Kidney glomerular epithelial cell (primary cell): ENCODE measurements around the gene TSHZ2.

Source experiments
- DNase-seq: peaks from one replicate; lab custom pipeline; 2025; lab: John Stamatoyannopoulos, UW

Gene TSHZ2

DNA sequence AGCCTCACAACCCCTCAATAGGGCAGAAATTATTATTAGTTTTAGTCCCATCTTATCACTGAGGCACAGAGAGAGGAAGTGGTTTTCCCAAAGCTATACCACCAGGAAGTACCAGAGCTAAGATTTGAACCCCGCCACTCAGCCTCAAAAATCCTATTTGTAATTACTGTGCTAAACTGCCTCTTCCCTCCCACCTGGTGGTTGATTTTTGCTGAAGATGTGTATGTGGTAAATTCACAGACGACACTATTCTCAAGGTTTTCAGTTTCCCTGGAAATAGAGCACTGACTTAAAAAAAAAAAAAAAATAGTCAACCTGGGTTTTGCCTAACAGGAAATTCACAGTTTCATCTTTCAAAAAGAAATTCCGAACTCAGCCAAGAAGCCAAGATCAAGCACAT is 57.9 kb downstream of the TSHZ2 start:
- no peak for DNase-seq

- DNase-seq, result no peak
Measured at GRCh38 chr20:53032046-53032445, 59.9 kb downstream of the TSHZ2 start.

GRCh38 chr20:53032478-53032932 is 60.3 kb downstream of the TSHZ2 start:
- DNase-seq, result peak; percentile 88

GRCh38 chr20:53033176-53033575 is 61.0 kb downstream of the TSHZ2 start:
- DNase-seq, result no peak

DNA sequence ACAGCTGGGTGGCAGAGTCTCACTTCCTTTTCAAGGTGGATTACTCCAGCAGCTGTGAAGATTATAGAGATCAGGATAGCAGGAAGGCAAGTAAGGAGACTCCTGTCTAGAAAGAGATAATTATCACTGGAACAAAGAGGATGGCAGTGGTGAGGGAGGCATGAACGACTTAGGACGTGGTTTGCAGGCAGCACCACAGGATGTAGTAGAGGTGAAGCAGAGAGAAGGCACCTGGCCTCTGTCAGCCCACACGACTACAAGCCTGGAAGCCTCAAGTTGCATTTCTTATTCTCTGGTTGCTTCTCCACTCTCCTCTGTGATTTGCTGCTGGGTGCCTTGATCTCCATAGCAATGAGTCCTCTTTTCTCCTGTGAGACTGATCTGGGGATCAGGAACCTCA is 62.7 kb downstream of the TSHZ2 start:
- DNase-seq, result no peak

GRCh38 chr20:53036992-53037391 is 64.8 kb downstream of the TSHZ2 start:
- DNase-seq, result peak; percentile 5

DNA sequence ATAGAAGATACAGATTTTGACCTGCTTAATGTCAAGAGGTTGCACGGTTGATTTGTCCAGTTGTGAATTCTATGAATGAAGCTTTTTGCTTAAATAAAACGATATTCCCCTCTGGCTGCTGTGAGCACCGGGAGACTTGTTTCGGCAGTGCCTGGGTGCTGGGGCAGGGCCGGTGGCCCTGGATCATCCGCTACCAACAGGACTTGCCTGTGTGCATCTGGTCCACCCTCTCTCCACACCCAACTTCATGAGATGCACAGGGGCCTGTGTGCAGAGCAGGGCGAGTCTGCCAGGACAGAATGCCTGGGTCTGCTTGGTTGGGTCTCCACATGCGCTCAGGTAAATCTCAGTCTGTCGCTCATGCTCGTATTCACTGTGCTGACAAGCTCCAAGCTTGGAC is 65.5 kb downstream of the TSHZ2 start:
- DNase-seq, result no peak

DNA sequence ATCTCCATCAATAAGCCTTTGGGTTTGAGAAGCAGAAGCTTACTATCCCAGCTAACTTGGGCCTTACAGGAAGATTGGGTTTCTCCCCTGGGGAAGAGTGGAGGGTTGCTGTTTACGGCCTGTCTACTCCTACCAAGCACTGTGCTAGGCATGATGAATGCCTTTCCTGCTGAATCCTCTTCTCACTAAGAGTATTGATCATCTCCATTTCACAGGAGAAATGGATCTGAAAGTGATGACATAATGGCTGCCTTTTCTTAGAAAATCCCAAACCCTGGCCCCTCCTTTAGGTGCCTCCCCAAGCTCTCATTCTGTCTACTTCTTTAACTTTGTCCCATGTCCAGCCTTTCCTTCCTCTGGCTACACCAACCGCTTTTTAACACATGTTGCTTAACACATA is 66.1 kb downstream of the TSHZ2 start:
- DNase-seq, result no peak

GRCh38 chr20:53040693-53041589 is 68.8 kb downstream of the TSHZ2 start:
- DNase-seq, result peak; percentile 10

GRCh38 chr20:53042521-53042920 is 70.4 kb downstream of the TSHZ2 start:
- no peak for DNase-seq

DNA sequence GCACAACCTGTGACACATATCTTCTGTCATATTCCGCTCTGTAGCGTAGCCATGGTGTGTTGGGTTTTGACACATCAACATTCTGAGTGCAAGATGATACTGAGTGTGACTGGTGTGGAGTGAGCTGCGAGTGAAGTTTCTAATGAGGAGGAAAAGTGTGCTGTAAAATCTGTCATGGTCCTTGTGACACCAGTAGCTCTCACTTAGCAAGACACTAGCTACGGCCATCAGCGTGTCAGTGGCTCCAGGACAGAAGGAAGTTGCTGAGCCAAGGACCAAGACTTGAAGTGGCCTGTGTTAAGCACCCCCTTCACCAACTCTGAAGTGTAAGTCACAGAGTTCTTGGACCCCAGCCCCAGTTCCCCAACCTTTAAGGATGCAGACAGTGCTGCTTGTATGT is 72.1 kb downstream of the TSHZ2 start:
- no peak for DNase-seq

GRCh38 chr20:53045941-53046340 is 73.8 kb downstream of the TSHZ2 start:
- DNase-seq, result no peak

- DNase-seq, result no peak
Measured at GRCh38 chr20:53047203-53047602, 75.0 kb downstream of the TSHZ2 start.

GRCh38 chr20:53048387-53048786 is 76.2 kb downstream of the TSHZ2 start:
- no peak for DNase-seq

DNA sequence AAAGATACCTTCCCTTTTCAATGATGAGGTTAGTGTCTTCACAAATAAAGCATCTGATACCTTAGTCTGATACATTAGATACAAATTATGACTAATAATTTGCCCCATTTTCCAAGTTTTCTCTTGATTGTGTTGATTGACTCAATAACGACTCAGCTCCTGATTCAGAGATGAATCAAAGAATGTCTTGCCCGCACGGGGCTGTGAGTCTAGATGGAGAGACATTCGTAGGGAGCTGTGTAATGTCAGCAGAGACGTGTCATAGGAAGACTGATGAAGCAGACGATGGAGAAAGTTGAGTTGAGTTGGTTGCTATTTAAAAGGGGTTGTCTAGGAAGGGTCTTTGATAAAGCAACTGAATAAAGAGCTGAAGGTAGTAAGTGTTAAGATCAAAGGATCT is 78.2 kb downstream of the TSHZ2 start:
- no peak for DNase-seq

- DNase-seq, result no peak
Measured at GRCh38 chr20:53052380-53052779, 80.2 kb downstream of the TSHZ2 start.

- DNase-seq, result no peak
Measured at GRCh38 chr20:53053595-53053994, 81.4 kb downstream of the TSHZ2 start.

DNA sequence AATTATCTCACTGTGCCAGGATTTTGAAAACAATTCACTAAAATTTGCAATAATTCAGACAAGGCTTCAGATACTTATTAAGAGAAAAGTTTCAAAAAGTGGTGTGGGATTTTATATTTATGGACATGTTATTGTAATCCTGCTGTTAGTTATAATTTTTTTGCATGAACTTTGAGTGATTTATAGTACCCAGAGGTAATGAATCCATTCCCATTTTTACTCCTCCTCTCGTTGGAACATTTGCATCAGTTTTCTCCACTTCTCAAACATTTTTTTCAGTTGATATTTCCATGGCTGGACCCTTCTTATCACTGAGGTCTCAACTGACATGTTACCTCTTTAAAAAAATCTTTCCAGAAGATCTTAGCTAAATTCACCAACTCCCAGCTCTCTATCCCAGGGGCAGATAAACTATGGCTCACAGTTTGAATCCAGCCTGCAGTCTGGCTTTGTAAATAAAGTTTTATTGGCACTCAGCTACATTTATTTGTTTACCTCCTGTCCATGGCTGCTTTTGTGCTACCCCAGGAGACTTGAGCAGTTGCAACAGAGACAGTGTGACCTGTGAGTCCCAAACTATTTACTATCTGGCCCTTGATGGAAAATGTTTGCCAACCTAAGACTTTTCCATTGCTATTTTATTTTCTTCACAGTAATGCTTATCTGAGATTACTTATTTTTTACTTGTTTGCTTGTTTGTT is 83.4 kb downstream of the TSHZ2 start:
- no peak for DNase-seq

DNA sequence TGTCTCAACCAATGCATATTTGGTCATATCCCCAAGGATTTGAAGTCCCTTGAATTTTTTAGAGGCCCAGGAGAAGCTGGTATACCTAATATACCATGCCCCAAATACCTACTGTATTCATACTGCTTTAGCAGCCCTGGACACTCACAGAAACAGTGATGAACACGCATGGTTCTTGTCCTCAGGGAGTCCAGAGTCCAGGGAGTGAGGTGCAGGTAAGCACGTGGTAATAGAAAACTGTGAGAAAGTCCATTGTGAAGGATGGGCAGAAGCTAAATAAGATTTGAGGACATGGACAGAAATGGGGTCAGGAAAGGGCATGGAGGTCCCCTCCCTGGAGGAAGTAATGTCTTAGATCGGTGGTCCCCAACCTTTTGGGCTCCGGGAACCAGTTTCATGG is 85.4 kb downstream of the TSHZ2 start:
- DNase-seq, result no peak

GRCh38 chr20:53059848-53060247 is 87.7 kb downstream of the TSHZ2 start:
- no peak for DNase-seq

DNA sequence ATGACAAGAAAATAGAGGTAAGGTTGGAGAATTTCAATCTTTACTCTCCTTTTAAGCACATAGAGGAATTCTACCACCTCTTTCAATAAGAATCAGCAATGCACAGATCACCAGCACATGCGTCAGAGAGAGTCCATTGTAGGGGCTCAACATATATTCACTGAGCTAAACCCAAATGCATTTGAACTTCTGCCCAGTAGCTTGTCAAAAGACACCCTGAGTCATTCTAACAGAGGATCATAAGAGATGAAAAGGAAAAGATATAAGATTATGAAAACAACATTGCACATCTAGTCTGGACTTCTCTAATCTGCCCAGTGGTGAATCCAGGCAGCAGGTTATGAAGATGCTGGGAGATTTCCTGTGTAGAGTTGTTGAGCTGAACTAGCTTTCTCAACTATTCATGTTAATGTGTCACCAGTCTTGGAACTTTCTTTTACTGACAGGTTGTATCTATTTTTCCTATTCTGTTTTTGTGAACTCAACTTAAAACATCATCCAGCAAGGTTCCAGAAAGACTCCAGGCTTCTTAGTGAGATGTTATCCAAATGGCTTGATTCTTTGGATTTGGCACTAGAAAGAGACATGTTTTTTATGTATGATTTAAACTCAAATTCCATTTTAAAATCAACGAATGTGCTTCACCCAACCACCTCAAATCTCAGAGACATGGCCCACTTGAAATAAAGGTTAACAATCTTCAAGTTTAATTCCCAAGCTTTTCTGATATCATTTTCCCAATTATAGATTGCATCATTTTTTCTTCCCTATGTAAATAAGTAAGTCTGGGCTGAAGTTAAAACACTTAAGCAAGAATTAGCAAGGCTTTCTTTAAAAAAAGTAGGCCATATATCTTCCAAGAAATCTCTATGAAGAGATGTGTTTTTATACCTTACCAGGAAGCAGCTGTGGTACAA is 89.3 kb downstream of the TSHZ2 start:
- no peak for DNase-seq

DNA sequence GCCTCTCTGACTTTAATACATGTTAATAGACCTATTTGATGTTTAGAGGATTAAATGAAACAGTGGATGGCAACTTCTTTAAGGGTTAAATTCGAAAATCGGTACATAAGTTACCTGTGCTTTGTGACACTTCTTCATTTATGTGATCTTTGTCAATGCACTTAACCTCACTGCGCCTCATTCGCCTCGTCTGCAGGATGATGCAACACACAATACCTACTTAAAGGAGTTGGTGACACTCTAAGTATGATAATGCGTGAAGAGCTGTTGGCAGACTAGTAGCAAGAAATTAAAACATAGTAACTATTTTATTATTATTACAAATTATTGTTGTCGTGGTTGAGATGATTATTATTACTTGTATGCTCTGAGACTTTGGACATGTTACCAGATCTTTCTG is 92.8 kb downstream of the TSHZ2 start:
- no peak for DNase-seq
